Tibial nerve (tissue), 3 donors: ENCODE measurements around the gene FGD4.

Source experiments
- CTCF ChIP-seq, 5 experiments: fragments of 200-600 bp in 3 of 5; fragments of 450-650 bp in 2 of 5; sonication (generic) in 3 of 5; IDR thresholded peaks; one replicate each; pipeline ENCODE4 v1.5.1; 2016 to 2019; ENCODE audit warnings: antibody characterized with exemption in 5 of 5, mild to moderate bottlenecking in 3 of 5, moderate library complexity in 2 of 5
- POLR2A ChIP-seq, 2 donors: fragments of 450-650 bp; IDR thresholded peaks; one replicate each; pipeline ENCODE4 v1.6.1; 2017; ENCODE audit warnings: antibody characterized with exemption in 2 of 2, mild to moderate bottlenecking in 2 of 2, moderate library complexity in 2 of 2

GRCh38 chr12:32693036-32693435 lies 293.7 kb downstream of the FGD4 start:
- no peak for TF ChIP-seq CTCF (IDR thresholded peaks at IDR 0.05)
- TF ChIP-seq POLR2A (IDR thresholded peaks at IDR 0.05): no peak
